GM10847 (cell line): ENCODE measurements around the gene ANKRD65.

Experiments
- POLR2A ChIP-seq: IDR thresholded peaks from 2 replicates; pipeline ENCODE4 v1.6.1; 2011; ENCODE audit not compliant: insufficient read length; ENCODE audit errors: extremely low read depth

ANKRD65 gene

DNA sequence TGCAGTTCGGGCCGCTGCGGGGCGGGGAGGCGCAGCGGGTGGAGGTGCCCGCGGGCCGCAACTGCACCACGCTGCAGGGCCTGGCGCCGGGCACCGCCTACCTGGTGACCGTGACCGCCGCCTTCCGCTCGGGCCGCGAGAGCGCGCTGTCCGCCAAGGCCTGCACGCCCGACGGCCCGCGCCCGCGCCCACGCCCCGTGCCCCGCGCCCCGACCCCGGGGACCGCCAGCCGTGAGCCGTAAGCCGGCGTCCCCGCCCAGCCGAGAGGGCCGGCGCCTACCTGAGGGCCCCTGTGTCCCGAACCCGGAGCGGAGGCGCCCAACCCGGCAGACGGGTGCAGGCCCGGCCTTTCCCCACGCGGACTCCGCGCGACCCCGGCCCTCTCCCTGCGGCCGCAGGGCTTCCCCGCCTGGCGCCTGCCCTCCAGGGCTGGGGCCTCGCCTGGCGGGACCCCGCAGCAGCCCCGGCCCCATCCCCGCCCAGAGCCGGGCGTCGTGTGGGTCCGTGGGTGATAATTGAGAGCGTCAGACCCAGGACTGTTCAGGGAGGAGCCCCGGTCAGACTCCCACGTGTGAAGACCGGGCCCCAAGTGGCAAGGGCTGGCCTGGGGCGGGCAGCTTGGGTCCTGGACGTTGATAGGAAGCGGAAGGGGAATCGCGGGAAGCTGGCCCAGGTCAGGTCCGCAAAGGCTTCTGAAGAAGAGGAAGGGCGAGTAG lies 18.6 kb upstream of the ANKRD65 start:
- no peak for TF ChIP-seq POLR2A

DNA sequence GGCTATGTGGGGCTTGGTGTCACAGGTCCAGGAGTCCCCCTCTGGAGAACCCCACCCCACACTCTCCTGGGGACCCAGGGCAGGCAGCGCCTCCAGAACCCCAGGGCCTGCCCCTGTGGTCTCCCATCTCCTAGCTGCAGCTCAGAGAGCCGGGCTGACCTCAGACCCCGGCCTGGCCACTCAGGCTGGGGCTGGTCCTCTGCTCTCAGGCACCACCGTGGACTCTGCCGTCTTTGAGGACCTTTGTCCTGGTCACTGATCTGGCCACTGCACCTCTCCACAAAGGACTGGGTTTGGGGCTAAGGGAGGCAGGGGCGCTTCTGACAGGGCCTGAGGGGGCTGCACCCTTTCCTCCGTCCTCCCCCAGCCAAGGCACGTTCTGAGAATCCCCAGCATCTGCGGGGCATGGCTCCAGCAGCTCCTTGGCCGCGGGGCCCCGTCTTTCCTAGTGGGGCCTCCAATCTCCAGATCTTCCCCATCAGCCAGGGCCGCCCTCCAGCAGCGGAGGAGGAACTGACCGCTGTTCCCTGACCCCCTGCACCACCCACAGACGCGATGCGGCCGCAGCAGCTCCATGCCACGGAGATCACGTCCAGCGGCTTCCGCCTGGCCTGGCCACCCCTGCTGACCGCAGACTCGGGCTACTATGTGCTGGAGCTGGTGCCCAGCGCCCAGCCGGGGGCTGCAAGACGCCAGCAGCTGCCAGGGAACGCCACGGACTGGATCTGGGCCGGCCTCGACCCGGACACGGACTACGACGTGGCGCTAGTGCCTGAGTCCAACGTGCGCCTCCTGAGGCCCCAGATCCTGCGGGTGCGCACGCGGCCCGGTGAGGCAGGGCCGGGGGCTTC lies 17.7 kb upstream of the ANKRD65 start:
- TF ChIP-seq POLR2A: no peak

DNA sequence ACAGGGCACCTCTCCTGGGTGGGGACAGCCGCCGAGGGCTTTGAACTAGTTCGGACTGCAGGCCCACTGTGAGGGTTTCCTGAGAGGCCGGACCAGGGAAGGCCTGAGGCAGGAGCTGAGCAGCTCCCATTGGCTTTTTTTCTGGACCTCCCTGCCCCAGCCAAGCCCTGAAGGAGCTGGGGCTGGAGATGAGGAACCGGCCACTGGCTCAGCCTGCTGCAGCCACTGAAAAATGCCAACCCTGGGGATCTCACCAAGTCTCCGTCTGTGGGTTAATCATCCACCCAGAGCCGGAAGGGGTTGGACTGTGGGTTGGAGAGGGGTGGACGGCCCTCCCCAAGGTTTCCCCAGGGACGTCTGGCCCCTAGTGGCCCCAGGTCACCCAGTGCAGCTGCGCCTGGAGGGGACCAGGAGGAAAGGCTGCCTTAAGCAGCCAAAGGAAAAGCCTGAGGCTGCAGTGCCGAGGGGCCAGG lies 16.9 kb upstream of the ANKRD65 start:
- TF ChIP-seq POLR2A: no peak

DNA sequence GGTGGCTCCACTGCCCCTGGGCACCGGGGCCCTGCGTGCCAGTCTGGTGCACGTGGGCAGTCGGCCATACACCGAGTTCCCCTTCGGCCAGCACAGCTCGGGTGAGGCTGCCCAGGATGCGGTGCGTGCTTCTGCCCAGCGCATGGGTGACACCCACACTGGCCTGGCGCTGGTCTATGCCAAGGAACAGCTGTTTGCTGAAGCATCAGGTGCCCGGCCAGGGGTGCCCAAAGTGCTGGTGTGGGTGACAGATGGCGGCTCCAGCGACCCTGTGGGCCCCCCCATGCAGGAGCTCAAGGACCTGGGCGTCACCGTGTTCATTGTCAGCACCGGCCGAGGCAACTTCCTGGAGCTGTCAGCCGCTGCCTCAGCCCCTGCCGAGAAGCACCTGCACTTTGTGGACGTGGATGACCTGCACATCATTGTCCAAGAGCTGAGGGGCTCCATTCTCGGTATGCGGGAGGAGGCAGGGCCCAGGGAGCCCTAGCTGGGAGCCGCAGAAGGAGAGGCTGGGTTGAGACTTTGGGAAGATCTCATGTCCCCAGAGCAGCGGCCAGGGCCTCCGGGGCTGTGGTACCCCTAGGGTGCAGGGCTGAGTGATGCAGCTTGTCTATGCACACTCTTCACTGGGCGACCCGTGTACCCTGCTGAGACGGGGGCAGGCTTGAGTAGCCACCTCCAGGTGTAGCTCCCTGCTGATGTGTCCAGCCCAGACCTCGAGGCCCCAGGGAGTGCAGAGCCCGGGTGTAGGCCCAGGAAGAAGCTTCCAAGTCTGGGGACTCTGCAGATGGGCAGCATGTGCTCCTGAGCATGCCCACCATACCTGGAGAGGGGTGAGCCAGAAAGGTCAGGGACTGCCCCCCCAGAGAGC lies 16.2 kb upstream of the ANKRD65 start:
- TF ChIP-seq POLR2A: no peak

DNA sequence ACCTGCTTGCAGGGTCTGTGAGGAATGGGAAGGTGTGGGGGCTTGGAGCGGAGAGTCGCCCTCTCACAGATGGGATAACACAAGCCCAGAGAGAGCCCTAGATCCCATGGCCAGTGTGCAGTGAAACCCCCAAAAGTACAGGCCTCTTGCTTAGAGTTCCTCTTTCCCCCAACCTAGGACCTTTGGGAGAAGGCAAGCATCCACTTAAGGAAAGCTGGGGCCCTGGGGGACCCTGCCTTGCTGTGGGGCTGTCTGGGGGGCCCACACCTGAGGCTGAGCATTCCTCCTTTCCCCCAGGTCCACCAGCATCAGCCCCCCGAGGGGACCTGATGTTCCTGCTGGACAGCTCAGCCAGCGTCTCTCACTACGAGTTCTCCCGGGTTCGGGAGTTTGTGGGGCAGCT lies 15.6 kb upstream of the ANKRD65 start:
- no peak for TF ChIP-seq POLR2A

DNA sequence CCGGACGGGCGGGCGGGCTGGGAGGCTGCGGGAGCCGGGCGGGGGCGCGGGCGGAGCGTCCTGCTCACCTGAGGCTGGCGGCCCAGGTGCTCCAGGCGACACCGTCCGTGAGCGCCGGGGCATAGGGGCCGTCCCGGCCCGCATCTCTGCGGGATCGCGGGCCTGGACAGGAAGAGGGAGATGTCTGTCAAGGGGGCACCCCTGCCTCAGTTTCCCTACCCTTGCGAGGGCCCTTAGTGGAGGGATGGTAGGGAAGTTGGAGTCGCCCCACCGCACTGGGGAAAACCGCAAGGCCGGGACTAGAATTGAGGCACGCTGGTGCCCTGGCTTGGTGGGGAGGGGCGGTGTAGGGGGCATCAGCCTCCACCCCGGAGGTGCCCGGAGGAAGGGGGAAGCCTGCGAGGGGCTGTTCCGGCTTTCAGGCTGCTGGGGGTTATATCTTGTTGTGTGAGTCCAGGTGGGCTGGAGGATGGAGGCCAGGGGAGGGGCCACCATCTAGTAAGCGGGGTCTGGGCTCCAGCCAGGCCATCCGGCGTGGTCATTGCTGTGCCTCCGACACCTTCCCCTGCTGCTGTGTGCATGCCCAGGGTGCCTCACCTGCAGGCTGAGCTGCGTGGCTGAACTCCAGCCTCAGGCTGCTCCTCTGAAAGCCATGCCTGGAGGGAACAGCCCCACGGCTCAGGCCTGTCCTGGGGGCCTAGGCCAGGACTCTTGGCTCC lies 15.0 kb upstream of the ANKRD65 start:
- no peak for TF ChIP-seq POLR2A

DNA sequence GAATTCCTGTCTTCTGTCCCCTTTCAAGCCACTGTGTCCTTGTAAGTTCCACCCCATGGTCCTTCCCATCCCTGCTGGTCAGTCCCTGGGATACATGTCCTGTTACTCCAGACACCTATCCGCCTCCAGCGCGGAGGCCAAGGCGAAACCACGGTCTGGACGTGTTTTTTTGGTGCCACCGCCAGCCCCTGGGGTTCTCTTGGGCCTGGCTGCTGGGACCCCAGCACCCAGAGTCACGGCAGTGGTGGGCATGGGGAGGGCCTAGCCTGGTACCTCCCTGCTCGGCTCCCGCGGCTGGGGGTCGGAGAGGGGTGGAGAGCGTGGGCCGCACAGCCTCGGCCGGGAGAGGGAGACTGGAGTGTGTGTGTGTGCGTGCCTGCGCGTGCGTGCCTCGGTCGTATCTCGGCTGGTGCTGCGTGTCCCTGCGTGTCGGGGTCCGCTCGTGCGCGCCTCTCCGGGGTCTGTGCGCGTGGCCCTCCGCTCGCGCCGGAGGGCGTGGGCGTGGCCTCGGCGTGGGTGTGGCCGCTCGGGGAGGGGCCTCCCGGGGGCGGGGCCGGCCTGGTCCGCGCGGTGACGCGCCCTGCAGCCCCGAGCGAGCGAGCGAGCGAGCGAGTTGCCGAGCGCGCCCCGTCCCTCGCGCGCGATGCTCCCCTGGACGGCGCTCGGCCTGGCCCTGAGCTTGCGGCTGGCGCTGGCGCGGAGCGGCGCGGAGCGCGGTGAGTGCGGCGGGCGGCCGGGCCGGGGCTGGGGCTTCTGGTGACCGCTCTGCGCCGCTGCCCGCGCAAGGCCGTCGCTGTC lies 14.2 kb upstream of the ANKRD65 start, which contains the start of gene VWA1:
Gene VWA1 (plus strand): TSS at position 585 of the 798 bp plus-strand sequence. CDS start 59 bp downstream, at position 644.
- TF ChIP-seq POLR2A: no peak

DNA sequence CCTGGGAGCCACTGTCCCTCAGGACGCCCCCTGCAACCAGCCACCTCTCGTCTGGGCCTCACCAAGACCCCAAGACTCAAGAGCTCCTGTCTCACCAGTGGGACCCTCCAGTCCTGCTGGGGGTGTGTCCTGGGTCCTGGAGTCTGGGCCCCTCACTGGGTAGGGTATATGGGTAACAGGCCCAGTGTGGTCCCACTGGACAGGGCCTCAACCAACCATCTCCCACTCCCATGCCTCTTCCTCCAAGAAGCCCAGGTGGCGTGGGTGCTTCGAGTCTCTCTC lies 13.7 kb upstream of the ANKRD65 start:
- no peak for TF ChIP-seq POLR2A

DNA sequence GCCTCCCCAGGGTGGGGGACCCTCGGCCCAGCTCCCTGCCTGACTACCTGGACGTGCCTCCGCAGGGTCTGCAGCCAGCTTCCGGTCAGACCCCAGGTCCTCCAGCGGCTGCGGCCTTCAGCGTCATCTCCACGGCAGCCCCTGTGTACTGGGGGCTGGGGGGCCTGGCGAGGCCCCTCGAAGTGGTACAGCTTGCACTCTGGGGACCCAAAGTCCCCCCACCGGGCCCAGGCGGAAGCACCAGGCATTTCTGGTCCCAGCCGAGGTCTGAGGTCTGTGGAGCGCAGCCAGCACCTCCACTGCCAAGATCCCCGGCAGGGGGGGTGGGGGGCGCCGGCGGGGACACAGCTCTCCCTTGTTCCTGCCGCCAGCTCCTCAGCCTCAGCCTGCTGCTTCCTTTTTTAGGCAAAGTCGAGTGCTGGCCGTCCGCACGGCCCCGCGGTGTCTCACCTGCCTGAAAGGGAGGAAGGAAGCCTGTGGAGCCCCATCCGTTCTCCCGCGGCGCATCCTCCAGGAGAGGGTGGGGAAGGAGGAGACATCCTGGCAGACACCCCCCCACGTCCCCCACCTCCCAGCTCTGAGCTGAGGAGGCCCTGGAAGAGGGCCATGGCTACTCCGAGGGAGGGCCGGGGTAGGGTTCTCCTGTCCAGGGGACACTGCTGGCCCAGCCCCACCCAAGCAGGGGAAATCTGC lies 13.2 kb upstream of the ANKRD65 start:
- TF ChIP-seq POLR2A: no peak

DNA sequence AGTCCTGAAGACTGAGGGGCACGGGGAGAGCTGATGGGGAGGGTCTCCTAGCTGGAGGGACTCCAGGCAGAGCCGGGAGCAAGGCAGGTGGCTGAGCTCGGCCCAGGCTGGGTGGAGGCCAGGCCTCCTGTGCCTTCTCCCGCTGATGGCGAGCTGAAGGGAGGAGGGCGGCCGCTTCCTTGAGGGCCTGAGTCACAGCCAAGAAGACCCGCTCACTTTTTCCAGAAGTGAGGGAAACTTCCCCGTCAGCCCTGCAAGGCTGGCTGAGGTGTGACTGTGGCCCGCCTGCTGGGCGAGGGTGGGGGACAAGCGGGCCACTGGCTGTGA lies 12.7 kb upstream of the ANKRD65 start:
- no peak for TF ChIP-seq POLR2A

DNA sequence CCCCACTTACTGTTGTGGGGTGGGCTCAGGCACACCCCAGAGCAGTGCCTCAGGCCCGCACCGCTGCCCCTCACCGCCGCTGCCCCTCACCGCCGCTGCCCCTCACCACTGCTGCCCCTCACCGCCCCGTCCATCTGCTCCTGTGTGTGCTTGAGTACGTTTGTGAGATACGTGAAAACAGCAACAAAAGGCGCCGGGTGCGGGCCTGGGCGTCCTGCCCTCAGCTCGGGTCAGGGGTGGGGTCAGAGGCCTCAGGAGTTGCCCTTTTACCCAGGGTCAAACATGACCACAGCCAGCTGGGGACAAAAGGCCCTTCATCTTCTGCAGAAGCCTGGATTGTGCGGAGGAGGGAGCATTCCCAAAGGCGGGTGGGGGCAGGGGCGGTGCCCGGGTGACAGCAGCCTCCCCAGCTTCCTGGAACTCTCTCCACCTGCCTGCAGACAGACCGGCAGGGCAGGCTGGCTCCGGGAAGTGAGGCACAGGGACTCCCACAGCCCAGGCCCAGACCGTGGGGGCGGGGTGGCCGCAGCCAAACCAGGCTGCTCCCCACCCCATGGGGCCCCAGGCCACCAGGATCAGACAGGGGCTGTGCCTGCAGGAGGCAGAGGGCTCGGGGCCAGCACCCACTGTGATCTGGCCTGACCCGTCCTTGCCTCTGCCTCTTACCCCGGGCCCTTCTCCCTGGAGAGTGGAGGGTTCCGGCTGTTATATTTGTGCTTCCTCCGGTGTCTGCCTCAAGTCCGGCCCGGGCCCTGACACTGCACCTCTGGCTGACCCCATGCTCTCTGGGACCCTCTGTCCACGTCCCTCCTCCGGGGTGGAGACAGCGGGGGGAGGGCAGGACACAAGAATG lies 12.1 kb upstream of the ANKRD65 start:
- no peak for TF ChIP-seq POLR2A

DNA sequence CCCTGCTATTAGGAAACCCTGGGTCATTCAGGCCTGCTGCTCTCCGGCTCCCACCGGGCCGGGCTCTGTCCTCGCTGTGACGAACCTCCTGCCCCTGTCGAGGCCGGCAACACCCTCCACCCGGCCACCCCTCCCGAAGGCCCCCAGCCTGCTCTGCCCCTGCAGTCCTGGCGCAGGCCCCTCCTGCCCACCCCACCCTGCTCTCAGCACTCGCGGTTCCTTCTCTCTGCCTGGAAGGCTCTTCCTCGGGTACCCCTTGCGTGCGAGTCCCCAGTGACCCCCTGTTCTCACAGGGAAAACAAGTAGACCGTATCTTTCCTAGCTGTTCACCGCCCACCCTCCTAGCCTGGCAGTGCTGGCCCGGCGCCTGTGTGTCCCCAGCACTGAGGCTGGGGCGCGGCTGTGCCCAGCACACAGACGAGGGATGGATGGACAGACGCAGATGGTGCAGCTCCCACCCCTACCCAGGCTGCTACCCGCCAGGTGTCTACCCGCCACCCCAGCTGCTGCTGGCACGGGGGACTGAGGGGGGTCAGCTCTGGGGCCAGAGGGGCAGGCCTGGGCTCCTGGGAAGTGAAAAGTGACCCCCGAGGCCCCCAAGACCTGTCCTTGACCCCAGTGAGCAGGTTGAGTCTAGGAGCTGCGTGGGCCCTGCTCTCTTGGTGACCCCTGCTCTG lies 11.3 kb upstream of the ANKRD65 start:
- TF ChIP-seq POLR2A: no peak
